A549 treated with RU486 at 1 μM for 4 hours (cell line): ENCODE measurements around the gene FAM110C. TPM values are rescaled to one million over a fixed set of nuclear protein-coding genes. Genes with fewer than 3 reads are reported as not detected.

Experiments used
- total RNA-seq: library from RNA; stranded (reverse); fragments of 200-300 nt; extraction: Qiagen RNA extraction; gene quantifications from 5 replicates; pipeline ENCODE4 v1.2.3, GENCODE V29; 2022; ENCODE audit warnings: low read depth

The FAM110C gene
- 0.06 to 0.30 TPM (median 0.16 TPM) in 5 replicates for total RNA-seq

DNA sequence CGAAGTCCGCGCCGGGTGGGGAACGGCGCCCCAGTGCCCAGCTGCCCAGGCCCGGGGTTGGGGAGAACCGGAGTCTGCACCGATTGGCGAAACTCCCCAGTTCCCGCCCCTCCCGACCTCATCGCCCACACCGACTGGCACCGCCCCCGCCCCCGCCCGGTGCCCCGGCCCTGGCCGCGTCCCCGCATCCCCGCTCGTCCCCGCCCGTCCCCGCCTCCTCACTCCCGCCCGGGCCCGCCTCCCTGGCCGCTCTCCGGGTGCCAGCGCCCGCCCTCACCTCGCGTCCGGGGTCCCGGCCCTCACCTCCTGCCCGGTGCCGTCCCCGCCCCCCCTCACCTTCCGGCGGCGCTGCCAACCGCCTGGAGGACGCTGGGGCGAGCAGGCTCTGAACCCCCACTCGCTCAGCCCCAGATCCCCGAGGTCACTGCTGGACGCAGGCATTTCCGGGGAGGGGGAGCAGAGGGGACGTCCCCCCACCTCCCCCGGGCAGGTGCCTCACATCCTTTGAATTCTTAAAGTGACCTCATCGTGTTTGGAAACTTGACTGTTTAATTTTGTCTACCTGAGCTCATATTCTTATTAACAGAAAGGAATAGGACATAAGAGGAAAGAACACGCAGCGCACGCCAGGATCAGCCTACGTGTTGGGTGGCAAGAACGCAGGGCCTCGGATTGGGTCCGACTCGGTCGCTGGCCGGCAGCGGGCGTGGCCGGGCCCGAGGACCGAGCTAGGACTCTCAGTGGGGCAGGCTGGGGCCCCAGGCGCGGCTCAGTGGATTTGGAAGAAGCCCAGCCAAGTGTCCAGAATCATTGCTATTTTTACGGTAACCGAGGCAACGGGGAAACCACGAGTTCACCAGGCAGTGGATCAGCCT lies at the start of gene FAM110C:
FAM110C (minus strand) TSS at position 35 of the 875 bp plus-strand sequence. CDS start 120 bp downstream, outside the sequence.

Other genes starting within 250 kb of the FAM110C start
- gene SH3YL1, start 217.5 kb upstream of the FAM110C start, total RNA-seq: 8.3 to 11.8 TPM (median 9.0 TPM) in 5 replicates
- 192 to 265 TPM (median 199 TPM) in 5 replicates for gene ACP1, start 218.4 kb upstream of the FAM110C start, total RNA-seq
- gene ALKAL2, start 241.6 kb upstream of the FAM110C start, total RNA-seq: not detected in 5 replicates